Spleen (tissue), 11 donors: ENCODE measurements around the gene FAM177B. TPM values are rescaled to one million over a fixed set of nuclear protein-coding genes. Genes with fewer than 3 reads are reported as not detected.
"Not testable (repeated sequence)": the region's sequence is repeated elsewhere in the genome, so short reads cannot be mapped to it uniquely, and the experiment has no call there.

ENCODE experiments used
- DNase-seq: peaks from one replicate; pipeline ENCODE4 v3.0.0-alpha.2; 2020
- H3K27ac ChIP-seq, 8 donors: fragments of 200-600 bp; sonication (generic) in 7 of 8; 1 replicate in 4 of 8; 2 replicates in 4 of 8; pipeline versions ENCODE4 v1.5.0 to v1.8.0; 2016 to 2021; ENCODE audit warnings: inconsistent platforms in 4 of 8, mild to moderate bottlenecking in 4 of 8, moderate library complexity in 1 of 8
- H3K27me3 ChIP-seq, 7 donors: fragments of 200-600 bp; sonication (generic) in 6 of 7; replicated peaks in 1 of 7; 1 replicate in 4 of 7; 2 replicates in 3 of 7; pipeline versions ENCODE4 v1.5.0 to v1.8.0; 2016 to 2021; ENCODE audit warnings: inconsistent platforms in 3 of 7, mild to moderate bottlenecking in 1 of 7
- H3K36me3 ChIP-seq, 6 donors: fragments of 200-600 bp; sonication (generic) in 5 of 6; 1 replicate in 4 of 6; 2 replicates in 2 of 6; pipeline versions ENCODE4 v1.5.0 to v1.8.0; 2016 to 2021; ENCODE audit warnings: inconsistent platforms in 2 of 6
- H3K4me1 ChIP-seq, 6 donors: fragments of 200-600 bp; sonication (generic) in 5 of 6; 1 replicate in 3 of 6; 2 replicates in 3 of 6; pipeline versions ENCODE4 v1.5.0 to v1.8.0; 2016 to 2021; ENCODE audit warnings: inconsistent platforms in 3 of 6
- H3K4me3 ChIP-seq, 8 donors: fragments of 200-600 bp; sonication (generic) in 7 of 8; 1 replicate in 4 of 8; 2 replicates in 4 of 8; pipeline versions ENCODE4 v1.5.0 to v1.8.0; 2016 to 2021; ENCODE audit warnings: inconsistent platforms in 4 of 8, mild to moderate bottlenecking in 4 of 8, moderate library complexity in 2 of 8
- H3K9me3 ChIP-seq, 8 donors: fragments of 200-600 bp; sonication (generic) in 7 of 8; 1 replicate in 4 of 8; 2 replicates in 4 of 8; pipeline versions ENCODE4 v1.5.0 to v1.8.0; 2016 to 2021; ENCODE audit warnings: inconsistent platforms in 4 of 8
- CTCF ChIP-seq, 11 experiments: fragments of 200-600 bp in 7 of 11; fragments of 450-650 bp in 4 of 11; sonication (generic) in 4 of 11; IDR thresholded peaks in 8 of 11; conservative IDR thresholded peaks in 3 of 11; 1 replicate in 7 of 11; 2 replicates in 4 of 11; pipeline versions ENCODE4 v1.4.0 to v1.8.0; 2016 to 2021; ENCODE audit warnings: antibody characterized with exemption in 11 of 11, inconsistent platforms in 4 of 11, mild to moderate bottlenecking in 1 of 11
- POLR2A ChIP-seq, 3 donors: fragments of 450-650 bp; IDR thresholded peaks; one replicate each; pipeline ENCODE4 v1.5.1; 2017; ENCODE audit warnings: antibody characterized with exemption in 3 of 3, mild to moderate bottlenecking in 1 of 3
- POLR2AphosphoS5 ChIP-seq, 3 donors: sonication (generic); formaldehyde crosslinking; IDR thresholded peaks; one replicate each; pipeline ENCODE4 v1.5.1; 2017; ENCODE audit warnings: antibody characterized with exemption in 3 of 3
- WGBS, 5 donors: extraction: QIAGEN DNeasy Blood & Tissue Kit in 3 of 5; methylation state at CpG; one replicate each; pipeline versions ENCODE4 v1.1.5 to v1.1.7; 2013 to 2018; 5-methylcytosine and 5-hydroxymethylcytosine counted together
- intact Hi-C: fragments of 100-400 bp; cut with DNase I; formaldehyde crosslinking; loops from one replicate; pipeline ENCODE4 v1.15.0; 2023; ENCODE audit warnings: low total_unique reads
- polyA plus RNA-seq, 3 donors: library from polyadenylated mRNA; stranded (reverse); fragments of 200-250 nt; gene quantifications; one replicate each; pipeline ENCODE4 v1.2.1, GENCODE V29; 2013
- total RNA-seq, 7 donors: library from RNA; depleted of rRNA in 3 of 7; stranded (reverse); fragments of >200 nt in 3 of 7; fragmentation: NEBNext Ultra II Directional in 4 of 7; extraction: Animal tissue kit (Norgen Biotek cat#: 25700) in 4 of 7; gene quantifications; one replicate each; pipeline versions ENCODE4 v1.1.0 to v1.2.1, GENCODE V29; 2016 to 2021
- donor health status: healthy with polysubstance abuse.
- donor health status: DM: no; HTN: no; CAD: no; lungs with moderate emphysema.
- donor health status: DM: no; HTN: no; CAD: no.
- donor health status: Bipolar disorder and iron deficiency.
- donor health status: healthy.
- donor health status: DM: no; HTN: no; CAD: no.
- donor health status: DM: yes; HTN: yes; CAD: no.

FAM177B gene
- total and polyA plus RNA-seq, 10 donors: 0.91 to 19.1 (median 6.8) TPM

DNA sequence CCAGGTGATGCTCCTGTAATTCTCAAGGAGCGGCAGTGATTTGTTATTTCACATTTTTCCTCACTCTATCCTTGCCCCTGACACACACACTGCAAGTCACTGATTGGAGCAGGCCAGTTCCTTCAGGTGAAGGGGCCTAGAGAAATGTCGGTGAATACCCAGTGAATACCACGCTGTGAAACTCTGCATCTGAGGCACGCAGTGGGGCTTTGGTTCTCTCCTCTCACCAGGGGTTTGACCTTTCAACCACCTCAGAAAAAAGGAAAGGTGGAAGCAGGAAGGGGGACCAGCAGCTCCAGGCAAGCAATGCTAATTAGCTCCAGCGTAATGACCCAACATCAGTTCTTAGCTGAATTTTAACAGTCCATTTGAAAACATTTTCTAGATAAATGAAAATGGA lies 532 bp upstream of the FAM177B start:
- no peaks in the 10 kb centered on the region for H3K9me3 ChIP-seq
- no peak overlapping the region for H3K4me3 ChIP-seq
- TF ChIP-seq POLR2A (IDR thresholded peaks at IDR 0.05): no peak
- TF ChIP-seq CTCF (IDR thresholded peaks at IDR 0.05 in 8 of 11, conservative IDR thresholded peaks at IDR 0.05 in 3 of 11): no peak
- no peak for TF ChIP-seq POLR2AphosphoS5 (IDR thresholded peaks at IDR 0.05)
- DNase-seq: no peak
- peaks cover 0 to 88% (median 25%) of the 10 kb centered on the region in 6 donors for H3K4me1 ChIP-seq
- peak overlapping the region in 3 of 8 donors; percentile 4 to 89 (median 55) for H3K27ac ChIP-seq
- intact Hi-C loops: no loop called here
- no peaks in the 10 kb centered on the region for H3K27me3 ChIP-seq
- 77 to 89% (median 85%) methylated on average over 5 of the region's 5 CpGs for WGBS, 5 donors
- H3K36me3 ChIP-seq: peaks cover 0 to 65% (median 42%) of the 10 kb centered on the region in 6 donors

DNA sequence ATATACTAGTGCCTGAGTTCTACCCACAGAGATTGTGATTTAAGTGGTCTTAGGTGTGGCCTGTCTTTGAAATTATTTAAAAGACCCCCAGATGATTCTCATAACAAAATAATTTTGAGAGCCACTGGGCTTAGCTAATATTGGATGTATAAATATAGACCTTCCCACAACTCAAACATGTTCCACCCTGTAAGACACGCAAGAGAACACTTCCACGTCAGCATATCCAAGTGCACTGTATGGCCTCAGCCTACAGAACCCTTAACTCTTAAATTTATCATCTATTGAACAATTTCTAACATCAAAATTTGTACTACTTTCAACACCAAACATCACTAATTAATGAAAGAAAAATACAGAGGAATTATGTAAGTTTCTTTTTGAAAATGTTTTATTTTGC lies 2.5 kb downstream of the FAM177B start:
- Histone ChIP-seq H3K9me3 (no peaks in the 10 kb centered on the region), H3K27me3 (no peaks in the 10 kb centered on the region), H3K4me1 (peaks cover 0 to 58% (median 10%) of the 10 kb centered on the region in 6 donors), H3K36me3 (peaks cover 0 to 35% (median 14%) of the 10 kb centered on the region in 6 donors), H3K4me3 (peak overlapping the region in 1 of 8 donors; percentile 43), H3K27ac (peak overlapping the region in 5 of 8 donors; percentile 6 to 74 (median 55))
- no peak for DNase-seq
- intact Hi-C loops: no loop called here
- TF ChIP-seq CTCF (IDR thresholded peaks at IDR 0.05 in 8 of 11, conservative IDR thresholded peaks at IDR 0.05 in 3 of 11): no peak
- no peak for TF ChIP-seq POLR2A (IDR thresholded peaks at IDR 0.05)
- TF ChIP-seq POLR2AphosphoS5 (IDR thresholded peaks at IDR 0.05): no peak
- WGBS, 5 donors: 65 to 87% (median 79%) methylated on average over 2 of the region's 2 CpGs

- no peaks in the 10 kb centered on the region for H3K9me3 ChIP-seq
- intact Hi-C loops: no loop called here
- 82 to 94% (median 84%) methylated on average over 1 of the region's 1 CpG for WGBS, 5 donors
These were observed 2.9 kb downstream of the FAM177B start for GRCh38 chr1:222739929-222740328.

GRCh38 chr1:222741630-222742457 lies 4.8 kb downstream of the FAM177B start:
- H3K27me3 ChIP-seq, H3K9me3 ChIP-seq, intact Hi-C loops, DNase-seq, H3K27ac ChIP-seq, H3K4me3 ChIP-seq: not testable (repeated sequence)
- H3K4me1 ChIP-seq: peaks cover 0 to 34% (median 8%) of the 10 kb centered on the region in 6 donors
- H3K36me3 ChIP-seq: peaks cover 0 to 13% (median 0%) of the 10 kb centered on the region in 6 donors
- 74 to 89% (median 77%) methylated on average over 5 of the region's 5 CpGs for WGBS, 5 donors

More at GRCh38 chr1:222739929-222740328, 2.9 kb downstream of the FAM177B start:
- Histone ChIP-seq H3K4me3 (peak overlapping the region in 1 of 8 donors; percentile 43), H3K27me3 (no peaks in the 10 kb centered on the region), H3K36me3 (peaks cover 0 to 31% (median 12%) of the 10 kb centered on the region in 6 donors), H3K4me1 (peaks cover 0 to 54% (median 10%) of the 10 kb centered on the region in 6 donors), H3K27ac (peak overlapping the region in 4 of 8 donors; percentile 55 to 74 (median 56))
- no peak for DNase-seq
- TF ChIP-seq POLR2AphosphoS5 (IDR thresholded peaks at IDR 0.05) (no peak), POLR2A (IDR thresholded peaks at IDR 0.05) (no peak), CTCF (IDR thresholded peaks at IDR 0.05 in 8 of 11, conservative IDR thresholded peaks at IDR 0.05 in 3 of 11) (no peak)
